Smooth muscle cell (in vitro differentiated cells): Measurements from ENCODE around the gene LRCH1. TPM values are rescaled to one million over a fixed set of nuclear protein-coding genes. Genes with fewer than 3 reads are reported as not detected.

Experiments used
- DNase-seq: peaks from one replicate; lab custom pipeline; 2025; ENCODE audit not compliant: unreplicated experiment; lab: John Stamatoyannopoulos, UW
- H2AFZ ChIP-seq: fragments of 200-600 bp; sonication (generic); 2 replicates; pipeline ENCODE4 v1.6.0; 2016; ENCODE audit warnings: antibody characterized with exemption, low read depth, mild to moderate bottlenecking
- H3F3A ChIP-seq: fragments of 200-600 bp; sonication (generic); 2 replicates; pipeline ENCODE4 v1.6.0; 2017; ENCODE audit warnings: antibody characterized with exemption, low read depth
- H3K27ac ChIP-seq: fragments of 200-600 bp; sonication (generic); 2 replicates; pipeline ENCODE4 v1.5.1; 2016; ENCODE audit warnings: low read depth, mild to moderate bottlenecking
- H3K27me3 ChIP-seq: fragments of 200-600 bp; sonication (generic); 2 replicates; pipeline ENCODE4 v1.6.1; 2016; ENCODE audit warnings: low read depth, mild to moderate bottlenecking
- H3K36me3 ChIP-seq: fragments of 200-600 bp; sonication (generic); 2 replicates; pipeline ENCODE4 v1.5.1; 2016; ENCODE audit warnings: low read depth
- H3K4me1 ChIP-seq: fragments of 200-600 bp; sonication (generic); 2 replicates; pipeline ENCODE4 v1.5.1; 2016; ENCODE audit warnings: low read depth
- H3K4me2 ChIP-seq: fragments of 200-600 bp; sonication (generic); 2 replicates; pipeline ENCODE4 v1.6.0; 2016; ENCODE audit warnings: mild to moderate bottlenecking
- H3K4me3 ChIP-seq: fragments of 200-600 bp; sonication (generic); 2 replicates; pipeline ENCODE4 v1.5.1; 2016; ENCODE audit warnings: mild to moderate bottlenecking
- H3K79me2 ChIP-seq: fragments of 200-600 bp; sonication (generic); 2 replicates; pipeline ENCODE4 v1.6.0; 2016; ENCODE audit warnings: low read depth, mild to moderate bottlenecking
- H3K9ac ChIP-seq: fragments of 200-600 bp; sonication (generic); 2 replicates; pipeline ENCODE4 v1.6.0; 2016; ENCODE audit warnings: low read depth
- H3K9me3 ChIP-seq: fragments of 200-600 bp; sonication (generic); replicated peaks from 2 replicates; pipeline ENCODE4 v1.5.1; 2016; ENCODE audit warnings: low read depth
- H4K20me1 ChIP-seq: fragments of 200-600 bp; sonication (generic); 2 replicates; pipeline ENCODE4 v1.6.0; 2016; ENCODE audit warnings: low read depth
- CTCF ChIP-seq: fragments of 200-600 bp; sonication (generic); IDR thresholded peaks from 2 replicates; pipeline ENCODE4 v1.5.1; 2017; ENCODE audit warnings: borderline replicate concordance, mild to moderate bottlenecking, antibody characterized with exemption; ENCODE audit not compliant: insufficient read depth, poor library complexity, severe bottlenecking
- WGBS: methylation state at CpG from one replicate; pipeline ENCODE4 v1.1.7; 2016; ENCODE audit warnings: low lambda C conversion rate; 5-methylcytosine and 5-hydroxymethylcytosine counted together
- polyA plus RNA-seq: library from polyadenylated mRNA; unstranded; fragments of >200 nt; fragmentation: Nextera tagmentation; extraction: Ambion mirVana; gene quantifications from 2 replicates; pipeline ENCODE4 v1.2.1, GENCODE V29; 2016
- total RNA-seq: library from RNA; depleted of rRNA; stranded (reverse); fragments of >200 nt; gene quantifications from 2 replicates; pipeline ENCODE4 v1.2.3, GENCODE V29; 2014

Gene LRCH1
- total and polyA plus RNA-seq, 2 experiments from 2014 or later, result 9.4 to 27.7 TPM

- Histone ChIP-seq H3K4me2 (no peak overlapping the region), H2AFZ (no peak overlapping the region), H3K79me2 (peaks cover 85% of the 10 kb centered on the region), H3K9ac (no peak overlapping the region), H3K4me1 (peaks cover 14% of the 10 kb centered on the region), H3K9me3 (no peaks in the 10 kb centered on the region), H3K36me3 (no peaks in the 10 kb centered on the region), H3K4me3 (no peak overlapping the region), H4K20me1 (peaks cover 73% of the 10 kb centered on the region), H3F3A (peaks cover 5% of the 10 kb centered on the region), H3K27me3 (no peaks in the 10 kb centered on the region), H3K27ac (no peak overlapping the region)
- 92% methylated on average over 6 of the region's 6 CpGs for WGBS
- no peak for TF ChIP-seq CTCF
- no peak for DNase-seq
Observed at GRCh38 chr13:46556418-46556779, 3.4 kb downstream of the LRCH1 start.

- Histone ChIP-seq H4K20me1 (peaks cover 100% of the 10 kb centered on the region), H3K9me3 (no peaks in the 10 kb centered on the region), H3K36me3 (no peaks in the 10 kb centered on the region), H3F3A (peaks cover 5% of the 10 kb centered on the region), H3K27ac (peak overlapping the region; percentile 39), H3K79me2 (peaks cover 98% of the 10 kb centered on the region), H3K4me1 (peaks cover 14% of the 10 kb centered on the region), H3K4me3 (no peak overlapping the region), H3K4me2 (no peak overlapping the region), H2AFZ (no peak overlapping the region), H3K27me3 (no peaks in the 10 kb centered on the region), H3K9ac (no peak overlapping the region)
- DNase-seq, result no peak
- TF ChIP-seq CTCF, result no peak
- 70% methylated on average over 2 of the region's 2 CpGs for WGBS
Observed at GRCh38 chr13:46559272-46559805, 6.4 kb downstream of the LRCH1 start.

- TF ChIP-seq CTCF, result no peak
- H3F3A ChIP-seq, result no peaks in the 10 kb centered on the region
- peaks cover 100% of the 10 kb centered on the region for H4K20me1 ChIP-seq
- DNase-seq, result no peak
- no peaks in the 10 kb centered on the region for H3K9me3 ChIP-seq
- H3K4me1 ChIP-seq, result peaks cover 8% of the 10 kb centered on the region
- no peak overlapping the region for H3K9ac ChIP-seq
- no peaks in the 10 kb centered on the region for H3K36me3 ChIP-seq
- H2AFZ ChIP-seq, result no peak overlapping the region
- no peak overlapping the region for H3K4me3 ChIP-seq
- H3K79me2 ChIP-seq, result peaks cover 98% of the 10 kb centered on the region
- H3K27me3 ChIP-seq, result no peaks in the 10 kb centered on the region
- no peak overlapping the region for H3K27ac ChIP-seq
- H3K4me2 ChIP-seq, result no peak overlapping the region
Observed at GRCh38 chr13:46560778-46561177, 7.8 kb downstream of the LRCH1 start.

GRCh38 chr13:46561286-46561685 is 8.3 kb downstream of the LRCH1 start:
- Histone ChIP-seq H3K4me2 (peak overlapping the region; percentile 31), H3K27ac (no peak overlapping the region), H3F3A (no peaks in the 10 kb centered on the region), H3K4me1 (peaks cover 8% of the 10 kb centered on the region), H3K27me3 (no peaks in the 10 kb centered on the region), H2AFZ (no peak overlapping the region), H3K9ac (no peak overlapping the region), H4K20me1 (peaks cover 100% of the 10 kb centered on the region), H3K9me3 (no peaks in the 10 kb centered on the region), H3K4me3 (no peak overlapping the region), H3K79me2 (peaks cover 98% of the 10 kb centered on the region), H3K36me3 (no peaks in the 10 kb centered on the region)
- TF ChIP-seq CTCF, result no peak
- DNase-seq, result no peak
- WGBS, result 75% methylated on average over 2 of the region's 2 CpGs
